Iris pigment epithelial cell (primary cell): ENCODE results near the gene B3GALT6.
"Not testable (repeated sequence)": the region's sequence is repeated elsewhere in the genome, so short reads cannot be mapped to it uniquely, and the experiment has no call there.

Experiments used
- DNase-seq: peaks from one replicate; pipeline ENCODE4 v3.0.0-alpha.2; 2011; ENCODE audit warnings: low read depth

Gene B3GALT6

DNA sequence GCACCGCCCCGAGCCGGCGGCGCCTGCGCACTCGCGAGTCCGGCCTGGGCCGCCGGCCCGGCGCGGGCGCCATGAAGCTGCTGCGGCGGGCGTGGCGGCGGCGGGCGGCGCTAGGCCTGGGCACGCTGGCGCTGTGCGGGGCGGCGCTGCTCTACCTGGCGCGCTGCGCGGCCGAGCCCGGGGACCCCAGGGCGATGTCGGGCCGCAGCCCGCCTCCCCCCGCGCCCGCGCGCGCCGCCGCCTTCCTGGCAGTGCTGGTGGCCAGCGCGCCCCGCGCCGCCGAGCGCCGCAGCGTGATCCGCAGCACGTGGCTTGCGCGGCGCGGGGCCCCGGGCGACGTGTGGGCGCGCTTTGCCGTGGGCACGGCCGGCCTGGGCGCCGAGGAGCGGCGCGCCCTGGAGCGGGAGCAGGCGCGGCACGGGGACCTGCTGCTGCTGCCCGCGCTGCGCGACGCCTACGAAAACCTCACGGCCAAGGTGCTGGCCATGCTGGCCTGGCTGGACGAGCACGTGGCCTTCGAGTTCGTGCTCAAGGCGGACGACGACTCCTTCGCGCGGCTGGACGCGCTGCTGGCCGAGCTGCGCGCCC is at the start of gene B3GALT6:
TSS of gene B3GALT6 (plus strand) at position 30 of the 588 bp plus-strand sequence. CDS start at position 72, 42 bp downstream.
- DNase-seq = peak; percentile 15

DNA sequence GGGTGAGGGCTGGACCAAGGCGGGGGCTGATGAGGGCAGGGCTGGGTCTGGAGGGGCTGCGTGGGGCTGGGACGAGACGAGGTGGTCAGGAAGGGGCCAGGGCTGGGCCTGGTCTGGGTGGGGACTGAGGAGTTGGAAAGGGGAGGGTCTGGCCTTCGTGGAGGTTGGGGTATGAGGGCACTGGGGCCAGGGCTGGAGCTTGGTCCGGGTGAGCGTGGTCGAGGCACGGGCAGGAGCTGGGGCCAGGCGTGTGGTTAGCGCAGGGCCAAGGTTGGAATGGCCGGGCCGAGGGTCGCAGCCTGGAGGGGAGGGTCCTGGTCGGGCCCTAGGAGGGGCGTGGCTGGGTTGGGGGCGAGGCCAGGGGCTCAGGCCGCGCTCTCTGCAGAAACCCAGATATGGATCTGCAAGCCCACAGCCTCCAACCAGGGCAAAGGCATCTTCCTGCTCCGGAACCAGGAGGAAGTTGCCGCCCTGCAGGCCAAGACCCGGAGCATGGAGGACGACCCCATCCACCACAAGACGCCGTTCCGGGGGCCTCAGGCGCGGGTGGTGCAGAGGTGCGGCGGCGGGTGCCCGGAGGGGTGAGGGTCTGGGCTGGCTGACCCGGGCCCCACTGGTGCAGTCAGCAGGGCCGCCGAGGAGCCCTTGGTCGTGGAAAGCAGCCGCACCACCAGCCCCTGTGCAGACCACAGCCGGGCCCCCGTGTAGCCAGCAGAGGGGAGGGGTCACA is 49.4 kb upstream of the B3GALT6 start:
- no peak for DNase-seq

DNA sequence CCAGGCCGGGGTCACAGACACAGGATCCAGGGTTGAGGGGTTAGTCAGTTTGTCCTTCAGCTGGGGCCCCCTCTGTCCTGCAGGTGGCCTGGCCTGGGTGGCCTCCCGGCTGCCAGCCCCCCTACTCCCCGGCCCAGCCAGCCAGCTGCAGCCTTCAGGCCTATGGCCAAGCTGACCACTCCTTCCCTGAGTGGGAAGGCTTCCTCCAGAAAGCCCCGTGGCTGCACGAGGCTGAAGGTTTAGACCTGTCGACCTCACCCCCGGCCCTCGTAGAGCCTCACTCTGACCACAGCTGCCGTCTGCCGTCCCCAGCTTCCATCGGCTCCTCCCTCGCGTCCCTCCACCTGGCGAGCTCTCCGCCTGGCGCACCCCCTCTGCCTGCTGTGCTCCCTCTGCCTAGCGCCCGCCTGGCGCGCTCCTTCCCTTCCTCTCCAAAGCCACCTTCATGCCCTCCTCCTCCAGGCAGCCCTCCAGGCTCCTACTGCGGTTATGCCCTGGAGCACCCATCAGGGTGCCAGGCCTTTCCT is 48.8 kb upstream of the B3GALT6 start:
- DNase-seq = no peak

DNA sequence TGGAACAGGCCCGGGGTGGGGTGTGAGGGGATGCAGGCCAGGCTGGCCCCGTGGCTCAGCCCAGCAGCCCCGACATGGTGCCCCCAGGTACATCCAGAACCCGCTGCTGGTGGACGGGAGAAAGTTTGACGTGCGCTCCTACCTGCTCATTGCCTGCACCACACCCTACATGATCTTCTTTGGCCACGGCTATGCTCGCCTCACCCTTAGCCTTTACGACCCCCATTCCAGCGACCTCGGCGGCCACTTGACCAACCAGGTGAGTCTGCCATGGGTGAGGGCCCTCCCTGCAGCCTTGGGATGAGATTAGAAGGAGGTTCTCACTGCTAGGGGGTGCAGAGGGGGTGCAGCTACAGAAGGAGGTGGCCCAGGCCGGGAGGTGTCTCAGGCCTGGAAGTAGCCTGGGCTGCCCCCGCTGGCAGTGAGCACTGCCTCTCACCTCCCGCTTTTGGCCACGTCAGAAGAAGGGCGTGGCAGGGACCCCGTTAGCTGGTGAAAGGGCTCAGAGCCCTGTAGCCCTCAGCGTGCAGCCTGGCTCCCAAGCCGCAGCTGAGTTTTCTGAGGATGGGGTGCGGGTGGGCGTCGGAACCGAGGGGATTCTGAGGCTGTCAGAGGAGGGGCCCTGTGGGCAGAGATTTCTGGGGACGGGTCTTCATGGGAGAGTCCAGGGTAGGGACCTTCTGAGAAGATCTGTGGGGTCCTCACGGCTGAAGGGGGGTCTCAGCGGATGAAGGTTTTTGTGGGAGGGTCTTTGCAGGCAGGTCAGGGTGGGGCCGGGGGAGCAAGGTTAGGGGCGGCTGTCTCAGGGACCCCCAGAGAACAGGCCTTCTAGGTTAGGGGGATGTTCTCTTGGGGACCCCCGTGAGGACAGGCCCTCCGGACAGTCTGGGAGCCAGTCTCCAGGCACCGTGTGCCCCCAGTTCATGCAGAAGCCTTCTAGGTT is 47.9 kb upstream of the B3GALT6 start:
- DNase-seq = no peak

DNA sequence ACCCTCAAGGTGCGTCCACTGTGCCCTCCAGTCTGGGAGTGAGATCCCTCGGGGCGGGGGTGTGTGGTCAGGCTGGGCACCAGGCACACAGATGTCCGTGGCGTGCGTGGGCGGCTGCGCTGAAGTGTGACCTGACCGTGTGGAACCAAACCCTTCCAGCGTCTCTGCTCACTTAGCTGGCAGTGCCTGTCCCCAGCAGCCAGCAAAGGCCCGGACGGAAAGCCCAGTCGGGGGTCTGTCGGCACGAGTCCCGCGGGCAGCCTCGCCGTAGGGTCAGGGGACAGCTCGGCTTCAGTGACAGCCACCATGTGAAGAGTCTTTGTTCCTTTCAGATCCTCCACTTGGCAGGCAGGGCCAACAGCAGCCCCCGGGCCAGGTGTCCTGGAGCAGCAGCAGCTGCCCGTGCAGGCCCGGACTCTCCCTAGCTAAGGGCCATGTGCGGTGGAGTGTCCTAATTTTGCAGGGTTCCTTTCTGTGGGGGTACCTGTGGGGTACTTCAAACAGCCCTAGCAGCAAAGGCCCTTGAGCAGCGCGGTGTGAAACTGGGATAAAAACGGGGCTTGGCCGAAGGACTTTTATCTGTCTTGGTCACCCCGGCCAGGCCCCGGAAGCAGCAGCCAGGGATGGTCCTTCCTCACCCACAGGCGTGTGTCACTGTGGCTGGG is 46.8 kb upstream of the B3GALT6 start:
- DNase-seq = no peak

DNA sequence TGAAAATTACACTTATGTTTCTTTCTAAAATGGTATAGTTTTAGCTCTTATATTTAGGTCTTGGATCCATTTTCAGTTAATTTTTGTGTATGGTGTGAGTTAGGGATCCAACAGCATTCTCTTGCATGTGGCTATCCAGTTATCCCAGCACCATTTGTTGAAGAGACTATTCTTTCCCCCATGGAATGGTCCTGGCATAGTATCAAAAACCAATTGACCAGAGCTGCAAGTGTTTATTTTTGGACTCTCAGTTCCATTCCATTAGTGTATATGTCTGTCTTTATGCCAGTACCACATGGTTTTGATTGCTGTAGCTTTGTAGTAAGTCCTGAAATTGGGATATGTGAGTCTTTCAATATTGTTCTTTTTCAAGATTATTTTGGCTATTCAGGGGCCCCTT is 44.1 kb upstream of the B3GALT6 start:
- DNase-seq = no peak

DNA sequence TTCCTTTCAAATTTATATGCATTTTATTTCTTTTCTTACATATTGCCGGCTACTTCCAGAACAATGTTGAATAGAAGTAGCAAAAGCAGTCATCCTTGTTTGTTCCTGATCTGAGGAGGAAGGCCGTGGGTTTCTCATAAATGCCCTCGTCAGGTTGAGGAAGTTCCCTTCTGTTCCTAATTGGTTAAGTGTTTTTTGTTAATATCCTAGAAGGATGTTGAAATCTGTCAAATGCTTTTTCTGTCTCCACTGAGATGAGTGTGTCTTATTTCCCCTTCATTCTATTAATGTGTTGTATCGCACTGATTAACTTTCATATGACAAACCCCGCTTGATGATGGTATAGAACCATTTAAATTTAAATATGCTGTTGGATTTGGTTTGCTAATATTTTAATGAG is 42.9 kb upstream of the B3GALT6 start:
- no peak for DNase-seq

DNA sequence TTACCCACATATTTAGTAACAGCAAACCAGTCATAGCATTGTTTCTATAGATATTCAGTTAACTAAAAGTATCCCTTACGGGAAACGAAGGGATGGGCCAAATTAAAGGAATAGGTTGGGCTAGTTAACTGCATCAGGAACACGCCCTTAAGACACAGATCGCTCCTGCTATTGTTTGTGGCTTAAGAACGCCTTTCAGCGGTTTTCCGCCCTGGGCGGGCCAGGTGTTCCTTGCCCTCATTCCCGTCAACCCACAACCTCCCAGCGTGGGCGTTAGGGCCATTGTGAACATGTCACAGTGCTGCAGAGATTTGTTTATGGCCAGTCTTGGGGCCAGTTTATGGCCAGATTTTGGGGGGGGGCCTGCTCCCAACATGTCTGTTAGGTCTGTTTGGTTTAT is 40.3 kb upstream of the B3GALT6 start:
- DNase-seq = no peak

DNA sequence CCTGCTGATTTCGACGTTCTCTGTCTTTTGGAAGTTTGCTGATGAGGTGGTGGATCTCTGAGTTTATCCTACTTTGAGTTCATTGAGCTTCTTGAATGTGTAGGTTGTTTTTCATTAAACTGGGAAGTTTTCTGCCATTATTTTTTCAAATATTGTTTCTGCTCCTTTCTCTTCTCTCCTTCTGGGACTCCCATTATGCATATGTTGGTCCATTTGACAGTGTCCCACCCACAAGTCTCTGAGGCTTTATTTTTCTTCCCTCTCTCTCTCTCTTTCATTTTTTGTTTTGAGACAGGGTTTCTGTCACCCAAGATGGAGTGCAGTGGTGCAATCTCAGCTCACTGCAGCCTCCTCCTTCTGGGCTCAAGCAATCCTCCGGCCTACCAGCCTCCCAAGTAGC is 37.3 kb upstream of the B3GALT6 start:
- peak; percentile 14 for DNase-seq

DNA sequence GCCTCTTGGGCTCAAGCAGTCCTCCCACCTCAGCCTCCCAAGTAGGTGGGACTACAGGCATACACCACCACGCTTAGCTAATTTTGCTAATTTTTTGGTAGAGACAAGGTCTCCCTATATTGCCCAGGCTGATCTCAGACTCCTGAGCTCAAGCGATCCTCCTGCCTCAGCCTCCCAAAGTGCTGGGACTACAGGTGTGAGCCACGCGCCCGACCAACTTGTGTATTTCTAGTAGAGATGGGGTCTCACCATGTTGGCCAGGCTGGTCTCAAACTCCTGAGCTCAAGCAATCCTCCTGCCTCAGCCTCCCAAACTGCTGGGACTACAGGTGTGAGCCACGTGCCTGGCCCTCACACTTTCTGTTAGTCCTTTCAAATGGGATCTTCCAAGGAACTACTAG is 36.3 kb upstream of the B3GALT6 start:
- not testable (repeated sequence) for DNase-seq

DNA sequence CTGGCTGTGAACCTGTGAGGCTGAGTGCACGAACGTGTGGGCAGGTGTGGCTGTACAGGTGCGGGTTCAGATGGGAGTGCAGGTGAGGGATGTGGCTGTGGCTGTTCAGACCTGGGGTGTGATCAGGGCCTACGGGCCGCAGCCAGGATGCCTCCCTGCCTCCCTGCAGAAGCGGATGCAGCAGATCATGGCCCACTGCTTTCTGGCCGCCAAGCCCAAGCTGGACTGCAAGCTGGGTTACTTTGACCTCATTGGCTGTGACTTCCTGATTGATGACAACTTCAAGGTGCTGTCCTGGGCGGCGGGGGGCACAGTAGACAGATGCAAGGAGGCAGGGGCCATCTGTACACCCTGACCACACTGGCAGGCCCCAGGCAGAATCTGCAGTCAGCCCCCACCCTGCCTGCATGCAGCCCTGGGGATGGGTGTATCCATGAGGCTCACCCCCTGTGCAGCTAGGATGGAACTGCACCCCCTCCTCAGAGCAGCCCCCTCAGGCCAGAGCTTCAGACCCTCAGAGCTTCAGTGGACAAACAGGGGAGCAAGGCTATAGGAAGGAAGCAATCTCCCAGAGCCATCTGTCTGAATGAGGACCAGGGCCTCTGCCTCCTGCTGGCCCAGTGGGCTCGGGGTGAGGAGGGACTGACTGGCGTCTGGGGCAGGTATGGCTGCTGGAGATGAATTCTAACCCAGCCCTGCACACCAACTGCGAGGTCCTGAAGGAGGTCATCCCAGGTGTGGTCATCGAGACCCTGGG is 35.4 kb upstream of the B3GALT6 start:
- DNase-seq = no peak

DNA sequence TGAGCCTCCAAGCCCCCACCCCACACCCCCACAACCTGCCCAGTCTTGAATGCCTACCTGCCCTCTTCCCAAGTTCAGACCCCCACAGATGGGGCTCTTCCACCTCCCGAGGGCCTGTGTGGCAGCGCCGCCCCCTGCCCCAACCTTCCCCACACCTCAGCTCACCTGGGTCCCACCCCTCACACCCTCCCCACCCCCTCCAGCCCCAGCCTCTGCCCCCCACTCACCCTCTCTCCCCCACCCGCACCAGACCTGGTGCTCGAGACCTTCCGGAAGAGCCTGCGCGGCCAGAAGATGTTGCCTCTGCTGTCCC is 34.9 kb upstream of the B3GALT6 start:
- no peak for DNase-seq

DNA sequence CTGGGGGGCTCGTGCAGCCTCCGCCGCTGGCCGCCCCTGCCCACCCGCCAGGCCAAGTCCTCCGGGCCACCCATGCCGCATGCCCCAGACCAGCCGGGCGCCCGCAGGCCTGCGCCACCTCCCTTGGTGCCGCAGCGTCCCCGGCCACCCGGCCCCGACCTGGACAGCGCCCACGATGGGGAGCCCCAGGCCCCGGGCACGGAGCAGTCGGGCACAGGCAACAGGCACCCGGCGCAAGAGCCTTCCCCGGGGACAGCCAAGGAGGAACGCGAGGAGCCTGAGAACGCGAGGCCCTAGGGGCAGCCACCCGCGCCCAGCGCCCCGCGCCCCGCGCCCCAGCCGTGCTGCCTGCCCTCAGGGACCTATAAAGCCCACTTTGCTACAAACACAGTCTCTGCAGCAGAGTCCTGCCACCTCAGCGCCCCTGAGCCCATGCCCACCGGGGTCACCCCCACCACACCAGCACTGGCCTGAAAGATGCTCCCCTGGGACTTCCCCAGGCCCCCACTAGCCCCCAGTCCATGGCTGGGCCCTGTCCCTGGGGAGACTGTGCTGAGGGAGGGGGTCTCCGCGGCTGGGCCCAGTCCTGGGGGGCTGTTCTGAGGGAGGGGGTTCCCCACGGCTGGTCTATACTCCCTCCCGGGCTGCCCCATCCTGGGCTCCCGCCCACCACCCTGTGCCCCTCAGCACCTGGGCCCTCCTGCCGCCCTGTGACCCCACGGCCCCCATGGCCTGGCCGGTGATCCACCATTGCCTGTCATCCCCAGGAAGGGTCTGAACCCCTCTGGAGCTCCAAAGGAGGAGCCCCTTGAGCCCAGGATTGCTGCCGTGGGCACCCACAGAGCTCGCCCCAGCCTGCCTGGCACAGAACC is 34.2 kb upstream of the B3GALT6 start:
- DNase-seq = no peak

DNA sequence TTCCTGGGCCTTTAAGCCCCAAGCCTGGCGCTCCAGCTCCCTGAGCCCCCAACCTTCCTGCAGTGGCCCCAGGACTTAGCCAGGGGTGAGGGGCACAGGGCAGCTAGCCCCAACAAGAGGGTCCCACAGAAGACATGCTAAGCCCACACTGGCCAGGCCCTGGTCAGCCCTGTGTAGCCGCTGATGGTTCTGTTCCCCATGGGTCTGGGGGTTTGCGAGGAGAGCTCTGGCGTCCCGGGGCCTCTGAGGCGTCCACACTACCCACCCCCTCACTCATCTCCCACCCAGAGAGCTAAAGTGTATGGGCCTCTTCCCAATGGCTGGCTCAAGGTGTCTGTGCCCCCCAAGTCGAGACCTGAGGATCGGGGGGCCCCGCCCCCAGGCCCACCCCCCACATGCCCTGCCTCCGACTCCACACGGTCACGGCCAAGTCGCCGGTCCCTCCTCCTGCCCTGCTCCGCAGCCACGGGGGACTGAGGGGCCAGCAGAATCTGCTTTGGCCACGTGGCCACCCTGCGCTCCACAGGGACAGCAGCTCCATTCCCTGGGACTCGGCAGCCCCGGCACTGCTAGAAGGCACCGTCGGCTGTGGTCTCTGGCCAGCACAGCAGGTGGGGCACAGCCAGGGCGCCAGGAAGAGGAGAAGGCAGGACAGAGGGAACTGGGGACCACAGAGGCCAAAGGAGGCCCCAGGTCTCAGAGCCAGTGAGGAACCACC is 33.5 kb upstream of the B3GALT6 start:
- DNase-seq = no peak

DNA sequence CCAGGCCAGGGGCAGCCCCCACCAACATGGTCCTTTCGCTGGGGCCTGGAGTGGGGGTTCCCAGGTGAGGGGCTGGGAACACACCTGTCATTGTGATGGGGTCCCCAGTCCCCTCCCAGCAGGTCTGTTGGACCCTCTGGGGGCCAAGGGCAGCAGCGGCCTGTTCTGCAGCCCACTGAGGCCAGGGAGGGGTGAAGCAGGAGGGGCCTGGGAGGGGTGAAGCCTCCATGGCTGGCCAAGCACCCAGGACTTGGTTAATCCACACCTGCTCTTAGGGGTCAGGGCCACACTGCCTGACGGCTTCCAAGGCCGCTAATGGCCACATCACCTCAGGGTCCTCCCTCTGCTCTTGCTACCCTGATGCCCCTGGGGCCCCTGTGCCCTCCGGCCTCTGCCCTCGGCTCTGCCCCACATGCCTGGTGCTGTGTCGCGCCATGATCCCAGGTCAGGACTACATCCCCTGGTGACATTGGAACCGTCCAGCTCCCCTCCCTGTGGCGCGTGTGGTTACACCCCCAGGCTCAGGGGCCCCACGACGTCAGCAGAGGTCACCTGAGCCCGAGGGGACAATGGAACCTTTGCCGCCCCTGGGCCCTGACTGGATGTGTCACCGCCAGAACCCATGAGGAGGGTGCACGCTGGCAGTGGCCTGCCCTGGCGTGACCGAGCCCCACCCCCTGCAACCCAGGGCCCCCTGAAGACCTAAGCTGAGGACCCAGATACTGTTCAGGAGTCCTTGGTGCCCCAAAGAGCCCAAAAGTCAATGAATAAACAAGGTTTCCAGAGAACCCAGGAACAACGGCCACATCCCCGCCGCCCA is 32.7 kb upstream of the B3GALT6 start:
- no peak for DNase-seq

DNA sequence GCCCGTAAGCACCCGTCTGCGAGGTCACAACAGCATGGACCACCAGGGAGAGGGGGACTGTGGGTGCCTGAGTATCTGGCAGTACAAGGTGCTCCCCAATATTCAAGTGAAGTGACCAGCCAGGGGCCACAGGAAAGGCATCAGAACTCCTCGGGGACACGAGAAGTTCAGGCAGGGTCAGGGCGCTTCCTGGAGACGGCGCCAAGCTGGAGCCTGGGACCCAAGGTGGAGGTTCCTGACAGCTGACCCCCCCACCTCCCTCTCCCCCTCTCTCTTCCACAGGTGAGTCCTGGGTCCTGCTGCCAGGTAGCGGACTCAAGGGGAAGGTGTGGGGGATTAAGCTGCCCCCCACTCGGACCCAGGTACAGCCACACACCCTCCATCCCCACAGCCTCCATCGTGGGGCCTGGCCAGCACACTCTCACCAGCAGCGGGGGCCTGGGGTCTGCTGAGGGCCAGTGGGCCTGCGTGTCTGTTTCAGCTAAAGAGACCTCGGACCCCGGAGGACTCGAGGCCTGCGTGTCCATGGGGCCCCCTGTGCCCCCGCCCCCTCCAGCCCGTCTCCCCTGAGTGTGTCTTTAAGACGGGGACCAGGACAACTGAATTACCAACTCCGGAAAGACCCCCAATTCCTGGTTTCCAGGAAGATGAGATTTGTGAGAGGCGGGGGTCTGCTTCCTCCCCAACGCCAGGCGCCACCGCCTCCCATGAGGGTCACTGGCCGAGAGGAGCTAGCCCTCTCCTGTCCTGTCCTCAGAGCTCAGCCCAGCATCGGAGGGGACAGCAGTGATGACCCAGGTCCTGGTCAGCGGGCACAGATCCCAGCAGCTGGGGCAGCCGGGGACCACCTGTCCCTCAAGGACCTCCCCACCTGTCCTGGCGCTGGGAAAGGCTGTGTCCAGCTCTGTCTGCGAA is 31.8 kb upstream of the B3GALT6 start:
- DNase-seq = no peak

DNA sequence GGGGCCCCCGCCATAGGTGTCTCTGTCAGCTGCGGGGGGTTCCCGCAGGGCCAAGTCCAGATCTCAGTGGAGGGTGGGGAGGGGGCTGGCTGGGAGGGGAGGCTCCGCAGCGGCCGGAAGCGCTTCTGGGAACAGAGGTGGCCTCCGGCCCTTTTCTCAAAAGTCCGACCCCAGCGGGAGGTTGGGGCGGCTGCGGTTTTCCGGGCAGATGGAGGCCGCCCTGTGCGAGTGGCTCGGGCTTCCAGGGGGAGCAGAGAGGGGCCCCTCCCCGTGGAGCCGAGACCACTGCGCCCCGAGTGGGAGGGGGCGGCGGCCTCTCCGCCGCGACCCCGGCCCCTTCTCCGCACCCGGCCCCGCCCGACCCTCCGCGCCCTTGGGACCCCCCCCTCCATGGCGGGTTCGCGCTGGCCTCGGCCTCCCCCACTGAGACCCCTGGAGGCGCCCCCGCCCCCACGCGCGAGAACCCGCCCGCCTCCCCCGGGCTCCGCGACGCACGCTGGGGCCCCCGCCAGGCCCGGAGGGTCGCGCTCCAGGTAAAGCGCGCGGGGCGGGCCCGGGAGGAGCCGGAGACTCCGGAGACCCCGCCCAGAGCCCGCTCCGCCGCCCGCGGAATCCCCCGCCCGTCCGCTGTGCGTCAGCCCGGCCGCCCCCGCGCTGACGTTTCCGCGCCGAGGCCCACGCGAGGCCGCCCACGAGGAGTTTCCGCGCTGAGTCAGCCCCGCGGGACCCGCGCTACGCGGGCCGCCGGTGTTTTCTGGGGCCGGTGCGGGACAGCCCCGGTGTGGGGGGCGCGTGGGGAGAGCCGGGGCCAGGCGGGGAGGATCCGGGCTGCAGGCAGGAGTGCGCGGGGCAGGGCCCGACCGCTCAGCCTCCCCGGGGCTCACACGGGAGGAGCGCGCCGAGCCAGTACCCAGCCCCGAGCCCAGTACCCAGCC is 30.9 kb upstream of the B3GALT6 start:
- peak; percentile 64 for DNase-seq
